ENCODE data around the gene FNDC3B.

FNDC3B gene

DNA sequence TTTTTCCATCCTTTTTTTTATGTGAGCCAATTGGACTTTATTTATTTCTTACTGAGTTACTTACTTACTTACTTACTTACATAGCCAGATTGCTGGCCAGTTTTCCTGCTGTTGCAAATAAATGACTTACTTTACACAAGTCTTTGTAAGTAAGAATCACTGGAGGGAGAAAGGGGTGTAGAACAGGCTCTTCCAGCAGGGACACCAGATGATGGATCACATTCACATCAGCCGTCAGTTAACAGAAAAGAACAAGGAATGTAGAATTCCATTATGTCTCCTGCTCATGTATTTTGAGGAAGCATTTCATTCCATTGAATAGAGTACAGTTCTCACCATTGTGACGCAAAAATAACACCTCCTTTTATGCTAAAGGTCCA, 188.6 kb downstream of the FNDC3B start:
- WGBS, 2 experiments (ENCODE audit: insufficient coverage in 2 of 2) = 20% methylated on average over 1 of the region's 2 CpGs; no CpG with 5 or more reads in 1 of the 2 experiments
- Histone ChIP-seq H3K4me1 (ENCODE audit: control insufficient read depth, insufficient read depth, low read length, poor library complexity, severe bottlenecking) (peaks cover 22% of the 10 kb centered on the region), H3K4me3 (ENCODE audit: extremely low read depth, insufficient read depth, low read length, poor library complexity, severe bottlenecking) (no peak overlapping the region), H3K36me3 (ENCODE audit: control insufficient read depth, insufficient read depth, low read length) (peaks cover 59% of the 10 kb centered on the region), H3K9me3 (ENCODE audit: control insufficient read depth, low read length) (no peaks in the 10 kb centered on the region), H3K27ac (ENCODE audit: low read depth, low read length, severe bottlenecking) (peak overlapping the region; percentile 31)

- peaks cover 8% of the 10 kb centered on the region for H3K4me1 ChIP-seq (ENCODE audit: control insufficient read depth, insufficient read depth, low read length, poor library complexity, severe bottlenecking)
- no peak overlapping the region for H3K4me3 ChIP-seq (ENCODE audit: extremely low read depth, insufficient read depth, low read length, poor library complexity, severe bottlenecking)
- no CpG with 5 or more reads among the region's 1 CpG for WGBS, 2 experiments (ENCODE audit: insufficient coverage in 2 of 2)
- H3K9me3 ChIP-seq (ENCODE audit: control insufficient read depth, low read length) = no peaks in the 10 kb centered on the region
- H3K36me3 ChIP-seq (ENCODE audit: control insufficient read depth, insufficient read depth, low read length) = peaks cover 69% of the 10 kb centered on the region
- no peak overlapping the region for H3K27ac ChIP-seq (ENCODE audit: low read depth, low read length, severe bottlenecking)
Observed at GRCh38 chr3:172229462-172229861, 190.1 kb downstream of the FNDC3B start.

- H3K4me3 ChIP-seq (ENCODE audit: extremely low read depth, insufficient read depth, low read length, poor library complexity, severe bottlenecking) = no peak overlapping the region
- WGBS, 2 experiments (ENCODE audit: insufficient coverage in 2 of 2) = 92 to 95% methylated on average over 2 to 3 of the region's 8 CpGs
- no peak overlapping the region for H3K27ac ChIP-seq (ENCODE audit: low read depth, low read length, severe bottlenecking)
- H3K36me3 ChIP-seq (ENCODE audit: control insufficient read depth, insufficient read depth, low read length) = peaks cover 75% of the 10 kb centered on the region
- no peaks in the 10 kb centered on the region for H3K4me1 ChIP-seq (ENCODE audit: control insufficient read depth, insufficient read depth, low read length, poor library complexity, severe bottlenecking)
- H3K9me3 ChIP-seq (ENCODE audit: control insufficient read depth, low read length) = no peaks in the 10 kb centered on the region
Observed at GRCh38 chr3:172231318-172231901, 192.0 kb downstream of the FNDC3B start.

GRCh38 chr3:172232579-172233212, 193.3 kb downstream of the FNDC3B start:
- H3K4me3 ChIP-seq (ENCODE audit: extremely low read depth, insufficient read depth, low read length, poor library complexity, severe bottlenecking) = no peak overlapping the region
- H3K4me1 ChIP-seq (ENCODE audit: control insufficient read depth, insufficient read depth, low read length, poor library complexity, severe bottlenecking) = no peaks in the 10 kb centered on the region
- no peak overlapping the region for H3K27ac ChIP-seq (ENCODE audit: low read depth, low read length, severe bottlenecking)
- no peaks in the 10 kb centered on the region for H3K9me3 ChIP-seq (ENCODE audit: control insufficient read depth, low read length)
- H3K36me3 ChIP-seq (ENCODE audit: control insufficient read depth, insufficient read depth, low read length) = peaks cover 74% of the 10 kb centered on the region
- WGBS, 2 experiments (ENCODE audit: insufficient coverage in 2 of 2) = no CpG with 5 or more reads among the region's 3 CpGs

DNA sequence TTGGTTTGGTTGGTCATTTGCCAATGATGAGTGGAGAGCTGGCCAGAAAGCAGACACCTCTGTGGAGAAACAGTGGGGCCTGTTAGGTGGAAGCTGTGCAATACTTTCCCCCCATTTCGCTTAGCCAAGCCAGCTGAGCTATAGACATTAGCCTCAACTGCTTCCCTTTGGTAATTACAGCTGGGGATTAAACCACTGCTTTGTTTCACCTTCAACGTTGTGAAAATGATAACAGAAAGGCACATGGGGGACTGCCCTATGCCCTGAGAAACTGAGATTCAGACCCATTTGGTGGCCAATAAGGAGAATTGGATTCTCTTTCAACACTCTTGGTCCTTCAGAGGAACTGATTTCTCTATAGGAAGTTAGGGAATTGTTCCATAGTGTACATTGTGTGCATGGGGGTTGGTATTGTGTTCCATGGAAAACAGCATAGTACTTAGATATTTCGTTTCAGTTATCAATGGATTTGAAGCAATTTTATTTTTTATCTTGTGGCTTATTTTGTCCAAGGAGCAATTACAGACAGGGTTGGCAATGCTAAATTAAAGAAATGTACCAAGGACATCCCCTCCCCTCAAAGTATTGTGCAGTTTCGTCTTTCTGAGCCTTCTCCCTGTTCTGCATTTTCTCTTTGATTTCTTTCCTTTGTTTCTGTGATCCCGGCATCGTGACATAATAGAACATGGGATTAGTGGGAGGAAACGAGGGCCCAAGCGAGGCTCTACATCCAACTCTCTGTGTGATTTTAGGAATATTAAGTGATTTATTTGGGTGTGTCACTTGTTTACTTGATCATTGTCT, 194.3 kb downstream of the FNDC3B start:
- H3K27ac ChIP-seq (ENCODE audit: low read depth, low read length, severe bottlenecking) = no peak overlapping the region
- 75 to 86% methylated on average over 1 to 6 of the region's 8 CpGs for WGBS, 2 experiments (ENCODE audit: insufficient coverage in 2 of 2)
- H3K4me3 ChIP-seq (ENCODE audit: extremely low read depth, insufficient read depth, low read length, poor library complexity, severe bottlenecking) = no peak overlapping the region
- no peaks in the 10 kb centered on the region for H3K9me3 ChIP-seq (ENCODE audit: control insufficient read depth, low read length)
- peaks cover 73% of the 10 kb centered on the region for H3K36me3 ChIP-seq (ENCODE audit: control insufficient read depth, insufficient read depth, low read length)
- H3K4me1 ChIP-seq (ENCODE audit: control insufficient read depth, insufficient read depth, low read length, poor library complexity, severe bottlenecking) = no peaks in the 10 kb centered on the region

DNA sequence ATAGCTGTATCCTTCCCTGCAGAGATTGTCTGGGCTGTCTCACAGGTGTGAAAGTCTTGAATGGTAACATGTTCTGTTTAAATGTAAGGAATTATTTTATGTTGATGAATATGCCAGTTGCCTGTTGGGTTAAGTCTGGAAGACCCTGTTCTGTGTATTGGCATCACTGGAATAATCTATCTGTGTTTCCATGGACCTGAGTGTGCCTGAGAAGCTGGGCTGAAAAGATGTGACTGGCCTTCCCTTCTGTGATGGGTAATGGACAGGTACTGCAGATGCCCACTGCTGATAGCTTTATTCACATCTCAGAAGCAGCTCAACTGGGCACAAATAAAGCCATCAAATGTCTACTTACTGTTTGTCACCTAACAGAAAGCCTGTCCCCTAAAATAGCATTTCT, 196.3 kb downstream of the FNDC3B start:
- H3K4me3 ChIP-seq (ENCODE audit: extremely low read depth, insufficient read depth, low read length, poor library complexity, severe bottlenecking) = no peak overlapping the region
- no peak overlapping the region for H3K27ac ChIP-seq (ENCODE audit: low read depth, low read length, severe bottlenecking)
- H3K4me1 ChIP-seq (ENCODE audit: control insufficient read depth, insufficient read depth, low read length, poor library complexity, severe bottlenecking) = no peaks in the 10 kb centered on the region
- peaks cover 78% of the 10 kb centered on the region for H3K36me3 ChIP-seq (ENCODE audit: control insufficient read depth, insufficient read depth, low read length)
- H3K9me3 ChIP-seq (ENCODE audit: control insufficient read depth, low read length) = peaks cover 7% of the 10 kb centered on the region

DNA sequence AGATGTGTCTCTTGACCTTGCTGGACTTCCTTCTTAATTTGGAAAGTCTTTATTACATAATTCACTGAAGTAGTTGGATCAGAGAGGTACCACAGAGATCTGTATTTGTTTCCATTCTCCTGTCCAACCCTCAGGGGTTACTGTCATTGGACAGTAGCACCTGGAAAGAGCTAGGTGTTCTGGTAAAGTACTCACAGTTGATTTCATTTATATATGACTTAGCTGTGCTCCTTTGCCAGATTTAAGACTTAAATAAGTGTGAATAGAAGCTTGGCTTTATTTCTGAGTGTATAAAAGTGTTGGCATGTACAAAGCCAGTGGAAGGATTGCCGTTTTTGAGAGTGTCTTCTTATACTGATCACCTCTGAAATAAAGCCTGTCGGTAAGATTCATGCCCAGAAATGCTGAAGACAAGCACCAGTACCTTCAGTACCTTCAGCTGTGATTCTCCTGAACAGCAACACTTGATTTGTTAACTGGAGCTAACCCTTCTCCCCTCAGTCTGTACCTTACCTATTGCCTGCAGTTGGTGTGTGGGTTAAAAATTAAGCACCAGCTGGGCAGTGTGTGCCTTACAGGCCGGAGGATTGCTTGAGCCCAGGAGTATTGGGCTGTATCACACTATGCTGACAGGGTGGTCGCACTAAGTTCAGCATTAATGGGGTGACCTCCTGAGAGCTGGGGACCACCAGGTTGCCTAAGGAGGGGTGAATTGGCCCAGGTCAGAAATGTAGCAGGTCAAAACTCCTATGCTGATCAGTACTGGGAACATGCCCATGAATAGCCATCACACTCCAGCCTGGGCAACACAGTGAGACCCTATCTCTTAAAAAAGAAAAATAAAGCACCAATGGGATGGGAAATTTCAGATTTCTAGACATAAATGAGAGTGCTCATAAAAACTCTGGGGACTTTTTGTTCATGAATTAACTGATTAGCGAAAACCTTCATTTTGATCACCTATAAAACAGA, 197.7 kb downstream of the FNDC3B start:
- no peak overlapping the region for H3K4me3 ChIP-seq (ENCODE audit: extremely low read depth, insufficient read depth, low read length, poor library complexity, severe bottlenecking)
- H3K4me1 ChIP-seq (ENCODE audit: control insufficient read depth, insufficient read depth, low read length, poor library complexity, severe bottlenecking) = no peaks in the 10 kb centered on the region
- H3K27ac ChIP-seq (ENCODE audit: low read depth, low read length, severe bottlenecking) = no peak overlapping the region
- peaks cover 18% of the 10 kb centered on the region for H3K9me3 ChIP-seq (ENCODE audit: control insufficient read depth, low read length)
- WGBS, 2 experiments (ENCODE audit: insufficient coverage in 2 of 2) = 86 to 100% methylated on average over 2 to 4 of the region's 5 CpGs
- H3K36me3 ChIP-seq (ENCODE audit: control insufficient read depth, insufficient read depth, low read length) = peaks cover 81% of the 10 kb centered on the region

GRCh38 chr3:172238188-172238587, 198.8 kb downstream of the FNDC3B start:
- Histone ChIP-seq H3K36me3 (ENCODE audit: control insufficient read depth, insufficient read depth, low read length) (peaks cover 84% of the 10 kb centered on the region), H3K4me3 (ENCODE audit: extremely low read depth, insufficient read depth, low read length, poor library complexity, severe bottlenecking) (no peak overlapping the region), H3K4me1 (ENCODE audit: control insufficient read depth, insufficient read depth, low read length, poor library complexity, severe bottlenecking) (no peaks in the 10 kb centered on the region), H3K27ac (ENCODE audit: low read depth, low read length, severe bottlenecking) (no peak overlapping the region), H3K9me3 (ENCODE audit: control insufficient read depth, low read length) (peaks cover 29% of the 10 kb centered on the region)
- 93% methylated on average over 2 of the region's 4 CpGs; no CpG with 5 or more reads in 1 of the 2 experiments for WGBS, 2 experiments (ENCODE audit: insufficient coverage in 2 of 2)

DNA sequence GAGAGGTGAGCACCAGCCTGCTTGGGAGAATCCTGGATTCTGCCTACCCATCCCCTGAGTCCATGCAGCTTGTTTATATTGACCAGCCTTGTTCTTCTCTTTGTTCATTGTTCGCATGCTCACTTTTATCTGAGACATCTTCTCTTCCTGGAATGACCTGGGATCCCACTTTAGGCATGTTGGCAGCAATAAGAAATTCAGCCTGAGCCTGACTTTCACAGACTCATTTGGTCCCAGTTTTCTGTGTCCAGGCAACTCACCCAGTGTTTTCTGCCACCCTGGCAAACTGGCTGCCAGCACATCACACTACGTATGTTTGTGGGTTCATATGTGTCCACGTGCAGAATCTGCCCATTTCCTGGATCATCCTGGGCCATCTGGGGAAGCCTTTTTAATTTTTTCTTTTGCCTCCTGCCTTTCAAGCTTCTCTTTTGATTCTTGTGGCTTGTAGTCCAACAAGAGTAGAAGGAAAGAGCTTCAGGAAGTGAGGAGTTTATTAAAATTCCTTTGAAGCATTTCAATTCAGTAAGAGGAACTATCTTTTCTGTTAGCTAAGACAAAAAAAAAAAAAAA, 199.9 kb downstream of the FNDC3B start:
- Histone ChIP-seq H3K9me3 (ENCODE audit: control insufficient read depth, low read length) (peaks cover 29% of the 10 kb centered on the region), H3K36me3 (ENCODE audit: control insufficient read depth, insufficient read depth, low read length) (peaks cover 86% of the 10 kb centered on the region), H3K4me1 (ENCODE audit: control insufficient read depth, insufficient read depth, low read length, poor library complexity, severe bottlenecking) (no peaks in the 10 kb centered on the region), H3K27ac (ENCODE audit: low read depth, low read length, severe bottlenecking) (no peak overlapping the region), H3K4me3 (ENCODE audit: extremely low read depth, insufficient read depth, low read length, poor library complexity, severe bottlenecking) (no peak overlapping the region)
- 93 to 97% methylated on average over 3 of the region's 3 CpGs for WGBS, 2 experiments (ENCODE audit: insufficient coverage in 2 of 2)

- Histone ChIP-seq H3K4me1 (ENCODE audit: control insufficient read depth, insufficient read depth, low read length, poor library complexity, severe bottlenecking) (no peaks in the 10 kb centered on the region), H3K9me3 (ENCODE audit: control insufficient read depth, low read length) (peaks cover 29% of the 10 kb centered on the region), H3K4me3 (ENCODE audit: extremely low read depth, insufficient read depth, low read length, poor library complexity, severe bottlenecking) (no peak overlapping the region), H3K27ac (ENCODE audit: low read depth, low read length, severe bottlenecking) (no peak overlapping the region), H3K36me3 (ENCODE audit: control insufficient read depth, insufficient read depth, low read length) (peaks cover 76% of the 10 kb centered on the region)
- WGBS, 2 experiments (ENCODE audit: insufficient coverage in 2 of 2) = 100% methylated on average over 1 of the region's 1 CpG; no CpG with 5 or more reads in 1 of the 2 experiments
Observed at GRCh38 chr3:172241405-172241804, 202.0 kb downstream of the FNDC3B start.
